ENCODE data around the gene TSPAN18. TPM values are rescaled to one million over a fixed set of nuclear protein-coding genes. Genes with fewer than 3 reads are reported as not detected.

Gene TSPAN18
- total and polyA plus RNA-seq, 4 experiments from 2014 or later = 7.3 to 48.6 (median 18.2) TPM

GRCh38 chr11:44973632-44974401 lies 247.1 kb downstream of the TSPAN18 start:
- POLR2A ChIA-PET (ENCODE audit: partially characterized antibody) = no interaction called here
- intact Hi-C loops (cut with micrococcal nuclease) = no loop called here
- H3K27me3 Mint-ChIP-seq = no peaks in the 10 kb centered on the region

DNA sequence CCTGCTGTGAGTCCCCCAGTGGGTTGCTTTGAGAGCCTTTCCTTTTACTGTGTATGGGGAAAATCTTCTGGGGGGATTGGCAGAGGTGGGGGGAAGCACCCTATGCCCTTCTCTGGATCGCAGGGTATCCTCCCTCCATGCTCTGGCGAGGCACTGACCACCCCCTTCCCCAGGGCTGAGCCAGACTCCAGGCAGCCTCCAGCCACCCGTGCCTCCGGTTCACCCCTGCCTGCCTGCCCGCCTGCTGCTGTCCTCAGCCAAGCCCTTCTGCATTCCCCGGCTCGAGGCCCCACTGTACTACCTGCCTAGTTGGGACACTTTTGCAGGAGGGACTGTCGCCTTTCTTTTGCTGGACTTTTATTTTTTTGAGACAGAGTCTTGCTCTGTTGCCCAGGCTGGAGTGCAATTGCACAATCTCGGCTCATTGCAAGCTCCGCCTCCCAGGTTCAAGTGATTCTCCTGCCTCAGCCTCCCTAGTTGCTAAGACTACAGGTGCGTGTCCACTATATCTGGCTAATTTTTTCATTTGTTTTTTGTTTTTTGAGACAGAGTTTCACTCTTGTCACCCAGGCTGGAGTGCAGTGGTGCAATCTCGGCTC lies 247.7 kb downstream of the TSPAN18 start:
- intact Hi-C loops (cut with micrococcal nuclease) = no loop called here

More at GRCh38 chr11:44973632-44974401, 247.1 kb downstream of the TSPAN18 start:
- Histone ChIP-seq H3K4me1 (ENCODE audit: insufficient read depth, low read length) (peaks cover 19% of the 10 kb centered on the region), H3K27me3 (ENCODE audit: insufficient read depth, low read length) (no peaks in the 10 kb centered on the region), H3K9me3 (ENCODE audit: control insufficient read depth in 1 of 2, low read length in 2 of 2) (no peaks in the 10 kb centered on the region), H3K36me3 (ENCODE audit: insufficient read depth, low read length) (no peaks in the 10 kb centered on the region), H3K4me3 (ENCODE audit: low read length in 2 of 2) (no peak overlapping the region), H3K27ac (ENCODE audit: low read depth, low read length) (no peak overlapping the region)
- Mint-ChIP-seq H3K9me3 (no peaks in the 10 kb centered on the region), H3K27ac (no peak overlapping the region), H3K4me1 (peaks cover under 1 to 11% (median 7%) of the 10 kb centered on the region in 4 donors), H3K4me3 (no peak overlapping the region), H3K36me3 (no peaks in the 10 kb centered on the region)
- CTCF ChIA-PET (ENCODE audit: partially characterized antibody) = interaction anchor here (0.8 kb wide), 1 partner anchor 42 kb away, joined by 3 read pairs; no protein-coding TSS in a partner anchor
- no peak for DNase-seq

GRCh38 chr11:44976576-44976975 lies 249.8 kb downstream of the TSPAN18 start:
- intact Hi-C loops (cut with micrococcal nuclease) = no loop called here
- H3K27ac ChIP-seq (ENCODE audit: low read depth, low read length) = no peak overlapping the region
- no peaks in the 10 kb centered on the region for H3K27me3 ChIP-seq (ENCODE audit: insufficient read depth, low read length)
- ChIA-PET POLR2A (ENCODE audit: partially characterized antibody) (no interaction called here), CTCF (ENCODE audit: partially characterized antibody) (interaction anchor here (1.8 to 2.2 kb wide), 2 partner anchors 40 to 127 kb away, joined by 8 to 14 read pairs; no protein-coding TSS in a partner anchor)
- DNase-seq = no peak
- H3K9me3 Mint-ChIP-seq = no peaks in the 10 kb centered on the region
- H3K4me3 ChIP-seq (ENCODE audit: low read length in 2 of 2) = no peak overlapping the region
- no peaks in the 10 kb centered on the region for H3K27me3 Mint-ChIP-seq
- no peaks in the 10 kb centered on the region for H3K9me3 ChIP-seq (ENCODE audit: control insufficient read depth in 1 of 2, low read length in 2 of 2)
- H3K4me3 Mint-ChIP-seq = peak overlapping the region in 4 of 8 donors; percentile 4 to 55 (median 30)
- H3K36me3 ChIP-seq (ENCODE audit: insufficient read depth, low read length) = no peaks in the 10 kb centered on the region
- H3K27ac Mint-ChIP-seq = peak overlapping the region in 1 of 7 donors; percentile 7
- H3K4me1 Mint-ChIP-seq = peaks cover 9 to 17% (median 10%) of the 10 kb centered on the region in 4 donors
- no peaks in the 10 kb centered on the region for H3K36me3 Mint-ChIP-seq
- peaks cover 46% of the 10 kb centered on the region for H3K4me1 ChIP-seq (ENCODE audit: insufficient read depth, low read length)

More for the DNA sequence above, 247.7 kb downstream of the TSPAN18 start:
- no peak overlapping the region for H3K4me3 ChIP-seq (ENCODE audit: low read length in 2 of 2)
- H3K27ac ChIP-seq (ENCODE audit: low read depth, low read length) = no peak overlapping the region
- Mint-ChIP-seq H3K4me1 (peaks cover 6 to 11% (median 7%) of the 10 kb centered on the region in 4 donors), H3K36me3 (no peaks in the 10 kb centered on the region), H3K27ac (peak overlapping the region in 2 of 7 donors; percentile 76 to 86), H3K9me3 (no peaks in the 10 kb centered on the region), H3K27me3 (no peaks in the 10 kb centered on the region), H3K4me3 (no peak overlapping the region)
- CTCF ChIA-PET (ENCODE audit: partially characterized antibody) = no interaction called here
- POLR2A ChIA-PET (ENCODE audit: partially characterized antibody) = interaction anchor here (0.5 kb wide), 1 partner anchor 136 kb away, joined by 3 read pairs; no protein-coding TSS in a partner anchor
- no peaks in the 10 kb centered on the region for H3K9me3 ChIP-seq (ENCODE audit: control insufficient read depth in 1 of 2, low read length in 2 of 2)
- peaks cover 26% of the 10 kb centered on the region for H3K4me1 ChIP-seq (ENCODE audit: insufficient read depth, low read length)
- H3K27me3 ChIP-seq (ENCODE audit: insufficient read depth, low read length) = no peaks in the 10 kb centered on the region
- H3K36me3 ChIP-seq (ENCODE audit: insufficient read depth, low read length) = no peaks in the 10 kb centered on the region
- no peak for DNase-seq

DNA sequence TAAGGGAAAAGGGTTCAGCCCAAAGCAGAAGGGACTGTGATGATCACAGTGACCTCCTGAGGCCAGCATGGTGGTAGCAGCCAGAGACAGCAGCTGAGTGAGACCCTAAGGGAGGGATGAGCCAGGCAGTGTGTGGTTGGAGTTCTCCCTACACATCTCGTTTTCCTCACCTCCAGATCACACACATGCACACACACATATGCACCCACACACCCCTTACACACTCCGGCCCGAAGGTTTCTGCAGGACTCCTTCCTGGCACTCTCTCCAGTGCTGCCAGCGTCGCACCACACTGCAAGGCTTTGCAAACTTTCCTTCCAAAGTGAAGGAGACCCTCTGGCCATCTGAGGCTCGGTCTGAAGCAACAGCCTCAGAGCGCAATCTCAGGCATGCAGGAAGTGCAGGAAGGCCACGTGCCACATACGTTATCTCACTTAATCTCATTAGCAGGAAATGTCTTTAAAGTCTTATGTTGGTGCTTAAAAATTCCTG lies 250.8 kb downstream of the TSPAN18 start:
- H3K4me1 ChIP-seq (ENCODE audit: insufficient read depth, low read length) = peaks cover 46% of the 10 kb centered on the region
- peak overlapping the region in 1 of 8 donors; percentile 37 for H3K4me3 Mint-ChIP-seq
- ChIA-PET POLR2A (ENCODE audit: partially characterized antibody) (interaction anchor here (1.6 kb wide), 1 partner anchor 41 kb away, joined by 3 read pairs; no protein-coding TSS in a partner anchor), CTCF (ENCODE audit: partially characterized antibody) (interaction anchor here (1.7 to 2.2 kb wide), 2 partner anchors 41 to 126 kb away, joined by 6 to 14 read pairs; no protein-coding TSS in a partner anchor)
- intact Hi-C loops (cut with micrococcal nuclease) = no loop called here
- peak in 4 of 5 donors; percentile 16 to 31 (median 22) for DNase-seq
- H3K9me3 ChIP-seq (ENCODE audit: control insufficient read depth in 1 of 2, low read length in 2 of 2) = no peaks in the 10 kb centered on the region
- H3K36me3 ChIP-seq (ENCODE audit: insufficient read depth, low read length) = no peaks in the 10 kb centered on the region
- peaks cover 9 to 17% (median 13%) of the 10 kb centered on the region in 4 donors for H3K4me1 Mint-ChIP-seq
- no peaks in the 10 kb centered on the region for H3K36me3 Mint-ChIP-seq
- H3K4me3 ChIP-seq (ENCODE audit: low read length in 2 of 2) = peak overlapping the region in 1 of 2 donors; percentile 7
- no peak overlapping the region for H3K27ac Mint-ChIP-seq
- H3K27ac ChIP-seq (ENCODE audit: low read depth, low read length) = no peak overlapping the region
- no peaks in the 10 kb centered on the region for H3K27me3 ChIP-seq (ENCODE audit: insufficient read depth, low read length)
- no peaks in the 10 kb centered on the region for H3K9me3 Mint-ChIP-seq
- H3K27me3 Mint-ChIP-seq = no peaks in the 10 kb centered on the region

DNA sequence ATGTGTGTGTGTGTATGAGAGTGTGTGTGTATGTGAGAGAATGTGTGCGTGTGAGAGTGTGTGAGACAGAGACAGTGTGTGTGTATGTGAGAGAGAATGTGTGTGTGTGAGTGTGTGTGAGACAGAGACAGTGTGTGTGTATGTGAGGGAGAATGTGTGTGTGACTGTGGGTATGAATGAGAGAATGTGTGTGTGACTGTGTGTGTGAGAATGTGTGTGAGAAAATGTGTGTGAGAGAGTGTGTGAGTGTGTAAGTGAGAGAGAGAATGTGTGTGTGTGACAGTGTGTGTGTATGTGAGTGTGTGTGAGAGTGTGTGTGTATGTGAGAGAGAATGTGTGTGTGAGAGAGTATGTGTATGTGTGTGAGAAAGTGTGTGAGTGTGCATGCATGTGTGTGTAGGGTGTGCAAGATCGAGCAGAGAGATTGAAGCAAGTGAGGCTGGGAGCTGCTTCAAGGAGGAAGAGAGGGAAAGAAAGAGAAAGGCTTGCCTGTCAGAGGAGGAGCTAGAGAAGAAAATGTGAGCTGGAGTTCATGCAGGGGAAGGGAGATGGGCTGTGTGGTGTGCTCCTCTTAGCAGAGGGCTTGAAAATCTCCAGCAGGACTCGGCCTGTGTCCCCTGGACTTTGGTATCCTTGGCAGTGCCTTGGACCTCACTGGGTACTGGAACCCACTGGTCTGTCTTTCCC lies 251.7 kb downstream of the TSPAN18 start:
- POLR2A ChIA-PET (ENCODE audit: partially characterized antibody) = interaction anchor here (1.2 to 1.6 kb wide), 2 partner anchors 9 to 42 kb away, joined by 3 to 4 read pairs; no protein-coding TSS in a partner anchor
- H3K27me3 Mint-ChIP-seq = no peaks in the 10 kb centered on the region
- no peak overlapping the region for H3K4me3 ChIP-seq (ENCODE audit: low read length in 2 of 2)
- H3K27ac ChIP-seq (ENCODE audit: low read depth, low read length) = no peak overlapping the region
- H3K36me3 ChIP-seq (ENCODE audit: insufficient read depth, low read length) = no peaks in the 10 kb centered on the region
- H3K9me3 ChIP-seq (ENCODE audit: control insufficient read depth in 1 of 2, low read length in 2 of 2) = no peaks in the 10 kb centered on the region
- H3K36me3 Mint-ChIP-seq = no peaks in the 10 kb centered on the region
- H3K27me3 ChIP-seq (ENCODE audit: insufficient read depth, low read length) = no peaks in the 10 kb centered on the region
- DNase-seq = no peak
- CTCF ChIA-PET (ENCODE audit: partially characterized antibody) = interaction anchor here (1.0 to 1.7 kb wide), 4 partner anchors 19 to 127 kb away, joined by 3 to 6 read pairs (median 3); no protein-coding TSS in a partner anchor
- H3K4me1 ChIP-seq (ENCODE audit: insufficient read depth, low read length) = peaks cover 46% of the 10 kb centered on the region
- H3K27ac Mint-ChIP-seq = peak overlapping the region in 2 of 7 donors; percentile 54 to 84
- H3K4me3 Mint-ChIP-seq = no peak overlapping the region
- peaks cover 9 to 15% (median 12%) of the 10 kb centered on the region in 4 donors for H3K4me1 Mint-ChIP-seq
- intact Hi-C loops (cut with micrococcal nuclease) = no loop called here
- no peaks in the 10 kb centered on the region for H3K9me3 Mint-ChIP-seq

DNA sequence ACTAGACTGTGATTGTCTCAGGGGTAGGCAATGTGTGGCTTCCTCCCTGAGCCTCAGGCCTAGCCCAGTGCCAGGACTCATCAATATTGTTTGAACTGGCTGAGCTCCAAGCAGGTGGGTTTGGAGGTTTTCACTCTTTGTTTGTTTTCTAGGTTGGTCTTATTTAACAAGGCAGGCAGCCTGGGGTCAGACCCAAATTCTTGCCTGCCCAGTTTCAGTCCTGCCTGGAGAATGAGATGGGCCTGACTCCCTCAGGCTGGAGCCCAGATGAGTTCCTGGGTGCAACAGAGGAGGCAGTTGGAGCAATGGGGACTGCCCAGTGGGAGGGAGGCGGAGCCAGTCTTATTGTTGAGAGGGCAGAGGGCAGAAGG lies 252.2 kb downstream of the TSPAN18 start:
- no peak for DNase-seq
- Mint-ChIP-seq H3K9me3 (no peaks in the 10 kb centered on the region), H3K27me3 (no peaks in the 10 kb centered on the region), H3K36me3 (no peaks in the 10 kb centered on the region), H3K27ac (peak overlapping the region in 4 of 7 donors; percentile 54 to 87 (median 75)), H3K4me3 (peak overlapping the region in 2 of 8 donors; percentile 9 to 36), H3K4me1 (peaks cover 8 to 15% (median 9%) of the 10 kb centered on the region in 4 donors)
- Histone ChIP-seq H3K4me3 (ENCODE audit: low read length in 2 of 2) (no peak overlapping the region), H3K4me1 (ENCODE audit: insufficient read depth, low read length) (peaks cover 46% of the 10 kb centered on the region), H3K36me3 (ENCODE audit: insufficient read depth, low read length) (no peaks in the 10 kb centered on the region), H3K27ac (ENCODE audit: low read depth, low read length) (no peak overlapping the region), H3K27me3 (ENCODE audit: insufficient read depth, low read length) (no peaks in the 10 kb centered on the region), H3K9me3 (ENCODE audit: control insufficient read depth in 1 of 2, low read length in 2 of 2) (no peaks in the 10 kb centered on the region)
- ChIA-PET CTCF (ENCODE audit: partially characterized antibody) (interaction anchor here (1.0 to 1.7 kb wide), 5 partner anchors 20 to 126 kb away, joined by 3 to 6 read pairs (median 3); no protein-coding TSS in a partner anchor), POLR2A (ENCODE audit: partially characterized antibody) (interaction anchor here (1.2 to 1.6 kb wide), 2 partner anchors 9 to 43 kb away, joined by 3 to 4 read pairs; no protein-coding TSS in a partner anchor)
- intact Hi-C loops (cut with micrococcal nuclease) = no loop called here
